ENCODE measurements around the gene NR4A1.

NR4A1 gene

DNA sequence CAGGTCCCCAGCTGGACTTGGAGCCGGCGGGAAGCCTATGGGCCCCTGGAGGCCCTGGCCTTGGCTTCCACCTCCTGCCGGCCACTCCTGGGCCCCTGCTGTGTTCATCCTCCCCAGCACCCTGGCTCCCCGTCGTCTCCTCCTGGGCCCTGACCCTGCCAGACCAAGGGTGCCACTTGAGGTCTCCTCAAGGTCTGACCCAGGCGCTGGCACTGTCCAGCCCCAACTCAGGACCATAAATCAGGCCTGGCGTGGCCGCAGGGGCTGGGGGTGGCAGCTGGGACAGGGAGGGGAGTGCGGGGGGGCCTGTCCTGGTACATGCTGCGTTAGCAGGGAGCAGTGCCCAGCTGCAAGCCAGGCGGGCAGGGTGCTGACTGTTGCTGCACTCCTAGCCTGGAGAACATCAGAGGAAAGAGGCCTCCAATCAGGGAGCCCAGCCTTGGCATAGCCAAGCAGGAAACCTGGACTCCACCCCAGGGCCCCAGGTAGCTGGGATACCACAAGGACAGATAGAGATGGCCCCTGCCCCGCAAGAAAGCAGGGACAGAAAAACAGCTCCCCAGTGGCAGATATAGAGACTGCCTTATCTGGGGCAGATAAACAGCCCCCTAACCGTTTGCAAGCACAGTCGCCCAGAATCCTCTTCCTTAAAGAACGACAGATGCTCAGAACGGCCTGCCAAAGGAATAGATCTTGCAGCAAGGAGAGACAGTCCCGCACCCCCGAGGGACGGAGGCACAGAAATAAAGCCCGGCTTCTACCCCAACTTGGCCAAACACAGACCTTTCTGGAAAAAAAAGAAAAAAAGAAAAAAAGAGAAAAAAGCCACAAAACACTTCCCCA is 12.1 kb downstream of the NR4A1 start:
- Histone ChIP-seq H3K4me1 (ENCODE audit: control insufficient read depth in 1 of 2, insufficient read depth in 1 of 2, low read depth in 1 of 2, low read length in 1 of 2) (no peaks in the 10 kb centered on the region), H3K27ac (no peak overlapping the region), H3K4me3 (ENCODE audit: low read depth in 1 of 2, low read length in 1 of 2) (no peak overlapping the region), H3K9me3 (no peaks in the 10 kb centered on the region), H3K36me3 (no peaks in the 10 kb centered on the region), H3K27me3 (peaks cover 38% of the 10 kb centered on the region)
- TF ChIP-seq, protein P1, sequence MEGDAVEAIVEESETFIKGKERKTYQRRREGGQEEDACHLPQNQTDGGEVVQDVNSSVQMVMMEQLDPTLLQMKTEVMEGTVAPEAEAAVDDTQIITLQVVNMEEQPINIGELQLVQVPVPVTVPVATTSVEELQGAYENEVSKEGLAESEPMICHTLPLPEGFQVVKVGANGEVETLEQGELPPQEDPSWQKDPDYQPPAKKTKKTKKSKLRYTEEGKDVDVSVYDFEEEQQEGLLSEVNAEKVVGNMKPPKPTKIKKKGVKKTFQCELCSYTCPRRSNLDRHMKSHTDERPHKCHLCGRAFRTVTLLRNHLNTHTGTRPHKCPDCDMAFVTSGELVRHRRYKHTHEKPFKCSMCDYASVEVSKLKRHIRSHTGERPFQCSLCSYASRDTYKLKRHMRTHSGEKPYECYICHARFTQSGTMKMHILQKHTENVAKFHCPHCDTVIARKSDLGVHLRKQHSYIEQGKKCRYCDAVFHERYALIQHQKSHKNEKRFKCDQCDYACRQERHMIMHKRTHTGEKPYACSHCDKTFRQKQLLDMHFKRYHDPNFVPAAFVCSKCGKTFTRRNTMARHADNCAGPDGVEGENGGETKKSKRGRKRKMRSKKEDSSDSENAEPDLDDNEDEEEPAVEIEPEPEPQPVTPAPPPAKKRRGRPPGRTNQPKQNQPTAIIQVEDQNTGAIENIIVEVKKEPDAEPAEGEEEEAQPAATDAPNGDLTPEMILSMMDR (IDR thresholded peaks at IDR 0.05): no peak

DNA sequence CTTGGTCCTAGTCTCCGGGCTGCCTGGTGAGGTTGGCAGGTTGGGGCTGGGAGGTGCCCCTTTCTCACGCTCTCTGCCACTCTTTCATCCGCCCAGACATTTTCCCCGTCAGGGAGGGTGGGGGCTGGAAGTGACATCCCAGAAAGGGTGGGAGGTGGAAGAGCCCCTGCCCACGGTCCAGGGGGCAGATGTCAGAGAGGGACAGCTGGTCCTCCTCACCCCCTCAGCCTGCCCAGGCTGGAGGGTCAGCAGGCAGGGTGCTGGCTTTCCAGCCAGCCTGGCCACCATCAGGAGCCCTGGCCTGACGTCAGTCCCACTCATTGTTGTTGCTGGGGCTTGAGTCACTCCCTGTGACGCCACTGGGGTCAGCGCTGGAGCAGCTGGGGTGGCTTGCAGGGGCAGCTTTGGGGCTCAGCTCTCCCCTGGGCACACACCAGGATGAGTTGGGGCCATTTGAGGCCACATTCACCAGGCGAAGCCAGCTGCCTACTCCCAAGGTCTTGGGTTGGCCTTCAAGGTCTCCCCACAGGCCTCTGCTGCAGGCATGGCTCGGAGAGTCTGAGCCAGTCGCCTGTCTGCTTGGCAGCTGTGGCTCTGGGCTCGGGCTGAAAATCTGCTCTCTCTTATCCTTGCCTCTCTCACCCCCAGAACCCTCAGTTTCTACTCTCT is 12.9 kb downstream of the NR4A1 start:
- TF ChIP-seq, protein P1 (IDR thresholded peaks at IDR 0.05): no peak
- H3K27me3 ChIP-seq: peaks cover 38% of the 10 kb centered on the region
- no peaks in the 10 kb centered on the region for H3K9me3 ChIP-seq
- no peak overlapping the region for H3K27ac ChIP-seq
- peaks cover 3% of the 10 kb centered on the region in 2 experiments for H3K4me1 ChIP-seq (ENCODE audit: control insufficient read depth in 1 of 2, insufficient read depth in 1 of 2, low read depth in 1 of 2, low read length in 1 of 2)
- H3K4me3 ChIP-seq (ENCODE audit: low read depth in 1 of 2, low read length in 1 of 2): no peak overlapping the region
- no peaks in the 10 kb centered on the region for H3K36me3 ChIP-seq

DNA sequence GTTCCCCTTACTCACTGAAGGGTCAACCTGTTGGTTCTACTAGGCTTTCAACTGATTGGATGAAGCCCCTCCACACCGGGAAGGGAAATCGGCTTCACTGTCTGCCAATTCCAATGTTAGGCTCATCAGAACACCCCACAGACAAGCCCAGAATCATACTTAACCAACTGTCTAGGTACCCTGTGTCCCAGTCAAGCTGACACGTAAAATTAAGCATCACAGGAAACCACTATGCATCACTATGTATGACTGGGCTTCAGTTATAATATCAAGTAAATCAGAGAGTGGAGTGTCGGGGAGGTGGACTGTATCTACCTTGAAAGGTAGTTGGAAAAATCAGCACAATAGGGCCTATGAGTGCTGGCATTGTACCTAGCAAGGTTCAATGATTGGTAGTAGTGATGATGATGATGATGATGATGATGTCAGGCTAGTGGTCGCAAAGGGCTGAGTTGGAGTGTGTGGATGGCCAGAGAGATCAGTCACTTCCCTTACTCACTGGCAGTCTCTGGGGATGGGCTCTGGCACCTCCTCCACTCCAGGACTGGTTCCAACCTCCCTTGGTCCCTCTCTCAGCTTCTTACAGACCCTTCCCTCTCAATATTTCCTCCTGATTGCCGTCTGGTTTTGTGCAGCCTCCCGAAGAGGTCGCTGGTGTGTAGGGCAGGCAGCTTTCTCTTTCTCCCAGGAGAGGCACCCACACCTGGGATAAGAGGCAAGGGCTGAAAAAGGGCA is 15.3 kb downstream of the NR4A1 start:
- Histone ChIP-seq H3K36me3 (no peaks in the 10 kb centered on the region), H3K4me1 (ENCODE audit: control insufficient read depth in 1 of 2, insufficient read depth in 1 of 2, low read depth in 1 of 2, low read length in 1 of 2) (peaks cover 15 to 18% of the 10 kb centered on the region in 2 experiments), H3K27me3 (peaks cover 38% of the 10 kb centered on the region), H3K9me3 (no peaks in the 10 kb centered on the region), H3K27ac (no peak overlapping the region), H3K4me3 (ENCODE audit: low read depth in 1 of 2, low read length in 1 of 2) (no peak overlapping the region)
- TF ChIP-seq, protein P1 (IDR thresholded peaks at IDR 0.05): no peak

DNA sequence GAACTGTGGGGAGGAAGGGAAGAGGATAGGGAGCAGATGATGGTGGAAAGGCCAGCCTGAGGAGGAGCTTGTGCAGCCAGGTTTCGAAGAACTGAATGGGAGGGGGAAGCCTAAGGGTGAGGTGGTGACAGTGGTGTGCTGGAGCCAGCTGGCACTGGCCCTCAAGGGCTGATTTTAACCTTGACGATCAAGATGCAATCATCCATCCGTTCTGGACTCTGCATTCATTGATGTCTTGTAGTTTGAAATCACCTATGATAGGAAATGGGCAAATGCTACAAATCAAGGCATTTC is 15.8 kb downstream of the NR4A1 start:
- peaks cover under 1% of the 10 kb centered on the region for H3K36me3 ChIP-seq
- no peak overlapping the region for H3K27ac ChIP-seq
- H3K27me3 ChIP-seq: peaks cover 38% of the 10 kb centered on the region
- H3K9me3 ChIP-seq: no peaks in the 10 kb centered on the region
- peaks cover 15 to 18% of the 10 kb centered on the region in 2 experiments for H3K4me1 ChIP-seq (ENCODE audit: control insufficient read depth in 1 of 2, insufficient read depth in 1 of 2, low read depth in 1 of 2, low read length in 1 of 2)
- H3K4me3 ChIP-seq (ENCODE audit: low read depth in 1 of 2, low read length in 1 of 2): no peak overlapping the region
- TF ChIP-seq, protein P1 (IDR thresholded peaks at IDR 0.05): no peak

DNA sequence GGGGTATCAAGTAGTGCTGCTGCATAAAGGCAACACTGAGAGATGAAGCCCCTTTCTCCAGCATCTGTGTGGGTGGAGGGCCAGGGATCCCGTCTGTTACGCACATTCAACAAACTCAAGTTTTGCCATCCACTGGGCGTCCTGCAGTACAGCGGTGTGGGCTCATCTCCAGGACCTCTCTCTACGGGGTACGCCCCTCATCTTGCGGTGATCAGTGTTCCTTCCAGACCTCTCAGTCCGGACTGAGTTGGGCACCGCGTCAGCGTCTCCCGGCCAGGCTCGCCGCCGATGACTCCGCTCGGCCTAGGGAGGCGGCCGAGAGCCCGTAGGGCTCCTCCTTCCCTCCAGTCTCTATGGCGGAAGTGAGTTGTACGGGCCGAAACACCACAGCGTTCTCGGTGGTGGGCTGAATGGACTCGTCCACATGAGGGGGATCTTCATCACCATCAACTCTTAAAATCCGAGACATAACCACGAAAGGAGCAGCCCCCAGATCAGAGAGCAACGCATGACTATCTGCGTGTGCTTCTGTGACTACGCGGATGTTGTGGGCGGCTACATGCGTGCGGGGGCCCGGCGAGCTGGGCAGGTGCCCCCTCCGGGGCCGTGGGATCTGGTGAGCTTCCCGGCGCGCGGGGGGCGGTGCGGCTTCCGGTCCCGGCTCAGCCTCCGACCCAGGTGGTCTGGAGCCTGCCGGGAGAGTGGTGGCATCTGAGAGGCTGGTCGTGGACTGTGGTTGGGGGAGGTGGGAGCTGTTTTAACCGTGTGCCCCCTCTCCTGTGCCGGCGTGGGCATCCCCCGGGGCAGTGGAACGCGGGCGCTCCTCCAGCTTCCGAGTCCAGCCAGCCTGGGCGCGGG is 18.3 kb downstream of the NR4A1 start, which contains the start of gene ATG101:
ATG101 (plus strand) TSS at position 652 of the 858 bp plus-strand sequence. CDS start 3,673 bp downstream, outside the sequence.
- peak within 1 kb of the TSS; percentile 96 to 97 for H3K4me3 ChIP-seq (ENCODE audit: low read depth in 1 of 2, low read length in 1 of 2)
- TF ChIP-seq, protein P1 (IDR thresholded peaks at IDR 0.05): peak; percentile 64
- peaks cover 29% of the 10 kb centered on the region for H3K27me3 ChIP-seq
- peaks cover 25% of the 10 kb centered on the region for H3K36me3 ChIP-seq
- H3K9me3 ChIP-seq: no peaks in the 10 kb centered on the region
- H3K4me1 ChIP-seq (ENCODE audit: control insufficient read depth in 1 of 2, insufficient read depth in 1 of 2, low read depth in 1 of 2, low read length in 1 of 2): peaks cover 15 to 18% of the 10 kb centered on the region in 2 experiments
- H3K27ac ChIP-seq: peak within 1 kb of the TSS; percentile 75

Measured in neutrophil (primary cell).